K562 (cell line): Measurements from ENCODE around the gene VSX2. TPM values are rescaled to one million over a fixed set of nuclear protein-coding genes. Genes with fewer than 3 reads are reported as not detected.

Source experiments
- ARID3B ChIP-seq: fragments of 250-450 bp; sonication (Bioruptor Pico); IDR thresholded peaks from 2 replicates; pipeline ENCODE4 v1.4.0; 2020; ENCODE audit warnings: borderline replicate concordance
- CEBPG ChIP-seq, 3 experiments: fragments of 200-800 bp in 1 of 3; sonication (Bioruptor generic) in 1 of 3; sonication (generic) in 1 of 3; formaldehyde crosslinking in 1 of 3; IDR thresholded peaks in 2 of 3; conservative IDR thresholded peaks in 1 of 3; 2 replicates each; pipeline versions ENCODE4 v1.6.1 to v1.8.0; 2016 to 2022; ENCODE audit warnings: missing compliant biosample characterization in 2 of 3, missing genetic modification characterization in 2 of 3, mild to moderate bottlenecking in 1 of 3, missing genetic modification reagents in 1 of 3
- DEAF1 ChIP-seq: fragments of 450-650 bp; formaldehyde crosslinking; IDR thresholded peaks from 2 replicates; pipeline ENCODE4 v1.4.0; 2020; ENCODE audit warnings: mild to moderate bottlenecking, moderate library complexity
- FIP1L1 ChIP-seq: fragments of 200-400 bp; formaldehyde crosslinking; IDR thresholded peaks from 2 replicates; pipeline ENCODE4 v1.6.1; 2018; ENCODE audit warnings: mild to moderate bottlenecking, low read depth, low read length; ENCODE audit not compliant: poor library complexity, severe bottlenecking
- FOSL1 ChIP-seq: fragments of 200-800 bp; sonication (Bioruptor generic); conservative IDR thresholded peaks from 2 replicates; pipeline ENCODE4 v1.6.1; 2016; ENCODE audit warnings: missing genetic modification characterization, missing compliant biosample characterization
- GATAD2B ChIP-seq: fragments of 450-650 bp; IDR thresholded peaks from 2 replicates; pipeline ENCODE4 v1.6.1; 2017; ENCODE audit warnings: mild to moderate bottlenecking, borderline replicate concordance
- ID3 ChIP-seq, 2 experiments: fragments of 250-450 bp in 1 of 2; fragments of 450-650 bp in 1 of 2; sonication (Bioruptor Pico) in 1 of 2; IDR thresholded peaks; 2 replicates each; pipeline versions ENCODE4 v1.6.1 to v1.8.0; 2016 to 2021; ENCODE audit warnings: mild to moderate bottlenecking in 2 of 2, moderate library complexity in 2 of 2, missing compliant biosample characterization in 1 of 2, missing genetic modification characterization in 1 of 2
- MCM5 ChIP-seq: fragments of 450-650 bp; IDR thresholded peaks from 2 replicates; pipeline ENCODE4 v1.6.1; 2016; ENCODE audit warnings: low read depth
- PHB ChIP-seq: fragments of 250-450 bp; sonication (Bioruptor Pico); IDR thresholded peaks from 2 replicates; pipeline ENCODE4 v1.5.0; 2021
- PTBP1 ChIP-seq: fragments of 200-400 bp; formaldehyde crosslinking; IDR thresholded peaks from 2 replicates; pipeline ENCODE4 v1.6.1; 2017; ENCODE audit warnings: low read depth, low read length
- ZEB2 ChIP-seq: fragments of 450-650 bp; IDR thresholded peaks from 2 replicates; pipeline ENCODE4 v1.6.1; 2016
- ZNF75A ChIP-seq: fragments of 450-650 bp; formaldehyde crosslinking; IDR thresholded peaks from 2 replicates; pipeline ENCODE4 v1.4.0; 2020; ENCODE audit warnings: mild to moderate bottlenecking
- polyA plus RNA-seq, 8 experiments: library from polyadenylated mRNA; depleted of rRNA in 4 of 8; stranded (reverse) in 5 of 8; unstranded in 3 of 8; fragments of >200 nt; fragmentation: Nextera tagmentation in 2 of 8; fragmentation: Illumina TruSeq in 1 of 8; extraction: Ambion mirVana in 2 of 8; extraction: Trizol in 1 of 8; gene quantifications; 2 replicates each; pipeline versions ENCODE4 v1.2.1 to v1.2.3, GENCODE V29; 2011 to 2014; ENCODE audit warnings: inconsistent platforms in 1 of 8, missing spikeins in 1 of 8
- total RNA-seq, 7 experiments: library from RNA; depleted of rRNA in 6 of 7; stranded (reverse); fragments of >200 nt in 6 of 7; fragmentation: Illumina TruSeq in 2 of 7; extraction: Trizol in 2 of 7; gene quantifications; 2 replicates each; pipeline versions ENCODE4 v1.2.1 to v1.2.3, GENCODE V29; 2011 to 2021; ENCODE audit warnings: low replicate concordance in 1 of 7

VSX2 gene
- total and polyA plus RNA-seq, 9 of the 15 experiments (the other 6 are each of a cell fraction or from before 2014, with no cell fraction given), result 0.04 TPM; not detected in 8

GRCh38 chr14:74299061-74299545 lies 59.9 kb downstream of the VSX2 start (continued):
- TF ChIP-seq ARID3B (no peak), FIP1L1 (no peak), FOSL1 (no peak), PHB (CRISPR knock-in tag) (no peak), MCM5 (no peak), PTBP1 (no peak), ID3 (CRISPR knock-in tag; IDR thresholded peaks at IDR 0.05) (no peak), ID3 (tag; IDR thresholded peaks at IDR 0.05) (no peak), GATAD2B (no peak), DEAF1 (CRISPR knock-in tag) (no peak), CEBPG (CRISPR knock-in tag; IDR thresholded peaks at IDR 0.05) (no peak), CEBPG (tag; conservative IDR thresholded peaks at IDR 0.05 in 1 of 2, IDR thresholded peaks at IDR 0.05 in 1 of 2) (no peak), ZNF75A (CRISPR knock-in tag) (no peak), ZEB2 (no peak)
